Heart left ventricle (tissue), 16 donors: ENCODE measurements around the gene SHROOM1. TPM values are rescaled to one million over a fixed set of nuclear protein-coding genes. Genes with fewer than 3 reads are reported as not detected.

Experiments used
- ATAC-seq, 4 donors: fragments of 200-7000 bp; cut with Tn5 transposase; one replicate each; pipeline ENCODE4 v1.9.1; 2020 to 2022; ENCODE audit warnings: moderate library complexity in 4 of 4, mild to moderate bottlenecking in 3 of 4, moderate number of reproducible peaks in 1 of 4
- DNase-seq, 5 donors: peaks; one replicate each; pipeline ENCODE4 v3.0.0-alpha.2; 2020
- H3K27ac ChIP-seq, 12 donors: fragments of 200-600 bp; sonication (generic) in 4 of 12; one replicate each; pipeline versions ENCODE4 v1.5.0 to v1.8.0; 2016 to 2022; ENCODE audit warnings: mild to moderate bottlenecking in 2 of 12
- H3K27me3 ChIP-seq, 9 donors: fragments of 200-600 bp; sonication (generic) in 2 of 9; one replicate each; pipeline versions ENCODE4 v1.5.1 to v1.8.0; 2016 to 2022; ENCODE audit warnings: mild to moderate bottlenecking in 3 of 9
- H3K36me3 ChIP-seq, 9 donors: fragments of 200-600 bp; sonication (generic) in 2 of 9; one replicate each; pipeline versions ENCODE4 v1.5.0 to v1.8.0; 2018 to 2022; ENCODE audit warnings: mild to moderate bottlenecking in 2 of 9
- H3K4me1 ChIP-seq, 12 donors: fragments of 200-600 bp; sonication (generic) in 4 of 12; one replicate each; pipeline versions ENCODE4 v1.5.0 to v1.8.0; 2016 to 2022; ENCODE audit warnings: mild to moderate bottlenecking in 3 of 12
- H3K4me3 ChIP-seq, 12 donors: fragments of 200-600 bp; sonication (generic) in 4 of 12; one replicate each; pipeline versions ENCODE4 v1.5.0 to v1.8.0; 2017 to 2022; ENCODE audit warnings: mild to moderate bottlenecking in 9 of 12, moderate library complexity in 4 of 12
- H3K9me3 ChIP-seq, 12 donors: fragments of 200-600 bp; sonication (generic) in 4 of 12; one replicate each; pipeline versions ENCODE4 v1.5.0 to v1.8.0; 2016 to 2022; ENCODE audit warnings: mild to moderate bottlenecking in 1 of 12
- POLR2A ChIP-seq, 2 donors: fragments of 450-650 bp; IDR thresholded peaks; one replicate each; pipeline ENCODE4 v1.6.1; 2017; ENCODE audit warnings: antibody characterized with exemption in 2 of 2, mild to moderate bottlenecking in 2 of 2, moderate library complexity in 2 of 2
- WGBS, 4 donors: extraction: QIAGEN DNeasy Blood & Tissue Kit in 2 of 4; methylation state at CpG; one replicate each; pipeline versions ENCODE4 v1.1.5 to v1.1.7; 2013 to 2018; 5-methylcytosine and 5-hydroxymethylcytosine counted together
- intact Hi-C, 10 donors: fragments of 100-400 bp; cut with DNase I; formaldehyde crosslinking; loops; one replicate each; pipeline versions ENCODE4 v1.11.1 to v1.14.2; 2022
- polyA plus RNA-seq, 2 donors: library from polyadenylated mRNA; stranded (reverse); fragments of 200-250 nt; gene quantifications; one replicate each; pipeline ENCODE4 v1.2.3, GENCODE V29; 2013
- total RNA-seq, 9 donors: library from RNA; depleted of rRNA in 2 of 9; stranded (reverse); fragments of >200 nt in 2 of 9; fragmentation: NEBNext Ultra II Directional in 3 of 9; extraction: Animal tissue kit (Norgen Biotek cat#: 25700) in 3 of 9; gene quantifications; one replicate each; pipeline versions ENCODE4 v1.1.0 to v1.2.4, GENCODE V29; 2016 to 2023
- TF ChIP-seq, protein P1 (sequence below), 12 donors: fragments of 200-600 bp; sonication (generic) in 4 of 12; IDR thresholded peaks; one replicate each; pipeline versions ENCODE4 v1.5.0 to v1.8.0; 2018 to 2022; ENCODE audit warnings: antibody characterized with exemption in 12 of 12, mild to moderate bottlenecking in 5 of 12
- donor health status: ischemic (EF 13 %, LVEDD 7.1; RV severe dilation, severe dysfunction).
- donor health status: healthy with polysubstance abuse.
- donor health status: DM: no; HTN: yes; CAD: no.
- donor health status: DM: no; HTN: no; CAD: no.
- donor health status: ischemic (EF 25% LVEDD 6.9; RV normal size, moderate dysfunction).
- donor health status: ischemic (EF 25% LVEDD 5.7; RV mildly dilated, moderate dysfunction).
- donor health status: healthy.
- donor health status: DM: yes; HTN: yes; CAD: no.
- donor health status: ischemic (EF 35%, LVEDD 5.7; RV mildly dilated, moderate dysfunction).
- donor health status: nonischemic (EF 11% LVEDD 7.7; RV severe dilation, severe dysfunction).
- donor health status: DM: yes; HTN: yes; CAD: no.
- donor health status: PGD.
- donor health status: ischemic (EF 29% LVEDD 5.4; RV normal size, mild dysfunction).
- donor health status: nonischemic (EF 23%, LVEDD 6.1; RV moderate dilation, normal function).

SHROOM1 gene
- total and polyA plus RNA-seq, 11 donors, result 2.0 to 6.8 (median 4.7) TPM

DNA sequence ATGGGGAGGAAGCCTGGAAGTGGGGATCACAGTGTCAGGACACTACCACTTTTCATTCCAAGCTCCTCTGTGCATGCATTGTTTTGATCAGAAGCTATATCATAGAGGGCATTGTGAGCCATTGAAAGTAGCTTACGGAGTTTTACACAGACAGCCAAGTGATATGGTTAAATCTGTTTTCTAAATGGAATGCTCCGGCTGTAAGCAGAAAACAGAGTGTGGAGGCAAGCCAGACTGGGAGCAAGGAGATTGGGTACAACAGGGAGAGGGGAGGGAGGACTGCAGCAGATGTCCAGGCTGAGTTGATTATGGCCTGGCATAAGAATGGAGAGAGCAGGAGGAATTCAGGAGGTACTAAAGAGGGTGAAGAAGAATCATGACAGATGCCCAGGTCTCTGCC is 32.8 kb downstream of the SHROOM1 start:
- no peak for TF ChIP-seq POLR2A (IDR thresholded peaks at IDR 0.05)
- TF ChIP-seq, protein P1, sequence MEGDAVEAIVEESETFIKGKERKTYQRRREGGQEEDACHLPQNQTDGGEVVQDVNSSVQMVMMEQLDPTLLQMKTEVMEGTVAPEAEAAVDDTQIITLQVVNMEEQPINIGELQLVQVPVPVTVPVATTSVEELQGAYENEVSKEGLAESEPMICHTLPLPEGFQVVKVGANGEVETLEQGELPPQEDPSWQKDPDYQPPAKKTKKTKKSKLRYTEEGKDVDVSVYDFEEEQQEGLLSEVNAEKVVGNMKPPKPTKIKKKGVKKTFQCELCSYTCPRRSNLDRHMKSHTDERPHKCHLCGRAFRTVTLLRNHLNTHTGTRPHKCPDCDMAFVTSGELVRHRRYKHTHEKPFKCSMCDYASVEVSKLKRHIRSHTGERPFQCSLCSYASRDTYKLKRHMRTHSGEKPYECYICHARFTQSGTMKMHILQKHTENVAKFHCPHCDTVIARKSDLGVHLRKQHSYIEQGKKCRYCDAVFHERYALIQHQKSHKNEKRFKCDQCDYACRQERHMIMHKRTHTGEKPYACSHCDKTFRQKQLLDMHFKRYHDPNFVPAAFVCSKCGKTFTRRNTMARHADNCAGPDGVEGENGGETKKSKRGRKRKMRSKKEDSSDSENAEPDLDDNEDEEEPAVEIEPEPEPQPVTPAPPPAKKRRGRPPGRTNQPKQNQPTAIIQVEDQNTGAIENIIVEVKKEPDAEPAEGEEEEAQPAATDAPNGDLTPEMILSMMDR (IDR thresholded peaks at IDR 0.05), result no peak
- peaks cover 0 to 13% (median 0%) of the 10 kb centered on the region in 9 donors for H3K27me3 ChIP-seq
- H3K36me3 ChIP-seq, result no peaks in the 10 kb centered on the region
- H3K4me1 ChIP-seq, result peaks cover 0 to 5% (median 0%) of the 10 kb centered on the region in 12 donors
- H3K27ac ChIP-seq, result no peak overlapping the region
- H3K9me3 ChIP-seq, result no peaks in the 10 kb centered on the region
- no peak overlapping the region for H3K4me3 ChIP-seq
- DNase-seq (no peak), ATAC-seq (peak in 1 of 4 donors; percentile 38)
- intact Hi-C loops, result no loop called here
- 28 to 61% (median 43%) methylated on average over 2 of the region's 2 CpGs for WGBS, 4 donors

DNA sequence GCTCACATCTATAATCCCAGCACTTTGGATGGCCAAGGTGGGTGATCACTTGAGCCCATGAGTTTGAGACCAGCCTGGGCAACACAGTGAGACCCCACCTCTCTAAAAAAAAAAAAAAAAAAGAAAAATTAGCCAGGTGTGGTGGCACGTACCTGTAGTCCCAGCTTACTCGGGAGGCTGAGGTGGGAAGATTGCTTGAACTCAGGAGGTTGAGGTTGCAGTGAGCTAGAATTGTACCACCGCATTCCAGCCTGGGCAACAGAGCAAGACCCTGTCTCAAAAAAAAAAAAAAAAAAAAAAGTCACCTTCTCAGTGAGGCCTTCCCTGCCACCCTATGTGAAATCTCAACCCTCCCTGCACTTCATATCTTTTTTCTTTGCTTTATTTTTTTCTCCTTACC is 39.4 kb downstream of the SHROOM1 start:
- no peak for TF ChIP-seq POLR2A (IDR thresholded peaks at IDR 0.05)
- TF ChIP-seq, protein P1 (IDR thresholded peaks at IDR 0.05), result no peak
- Histone ChIP-seq H3K9me3 (no peaks in the 10 kb centered on the region), H3K4me1 (peaks cover 0 to 7% (median 0%) of the 10 kb centered on the region in 12 donors), H3K27ac (no peak overlapping the region), H3K36me3 (no peaks in the 10 kb centered on the region), H3K27me3 (no peaks in the 10 kb centered on the region), H3K4me3 (no peak overlapping the region)
- intact Hi-C loops, result no loop called here
- ATAC-seq, result no peak
- DNase-seq, result no peak
- WGBS, 4 donors, result 93 to 98% (median 95%) methylated on average over 3 of the region's 3 CpGs

DNA sequence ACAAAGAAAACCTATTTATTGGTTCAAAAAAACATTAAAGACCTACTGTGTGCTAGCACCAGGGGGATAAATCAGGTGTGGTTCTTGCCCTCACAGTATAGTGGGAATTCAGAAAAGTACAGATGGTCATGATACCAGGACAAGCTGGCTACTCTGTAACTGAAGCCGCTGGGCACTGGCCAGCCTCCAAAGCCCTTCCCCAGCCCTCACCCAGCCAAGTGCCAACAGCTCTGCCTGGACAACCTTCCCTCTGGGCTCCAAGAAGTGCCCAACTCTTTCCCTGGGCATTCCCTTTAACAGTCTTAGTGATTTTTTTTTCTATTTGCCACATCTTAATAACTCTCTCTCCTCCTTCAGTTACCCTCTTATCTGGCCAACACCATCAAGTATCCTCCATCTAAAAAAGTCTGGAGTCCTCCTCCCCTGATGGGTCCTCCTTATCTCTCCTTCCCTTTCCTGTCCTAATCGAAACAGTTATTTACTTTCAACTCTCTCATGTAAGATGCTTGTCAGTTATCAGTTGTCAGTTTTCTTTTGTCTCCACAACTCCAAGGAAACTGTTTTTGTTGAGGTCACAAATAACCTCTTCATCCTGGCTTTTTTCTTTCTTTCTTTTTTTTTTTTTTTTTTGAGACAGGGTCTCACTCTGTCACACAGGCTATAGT is 40.1 kb downstream of the SHROOM1 start:
- DNase-seq (no peak), ATAC-seq (peak in 1 of 4 donors; percentile 24)
- Histone ChIP-seq H3K4me1 (peaks cover 0 to 7% (median 0%) of the 10 kb centered on the region in 12 donors), H3K27ac (no peak overlapping the region), H3K4me3 (no peak overlapping the region), H3K9me3 (no peaks in the 10 kb centered on the region), H3K27me3 (no peaks in the 10 kb centered on the region), H3K36me3 (no peaks in the 10 kb centered on the region)
- no peak for TF ChIP-seq POLR2A (IDR thresholded peaks at IDR 0.05)
- TF ChIP-seq, protein P1 (IDR thresholded peaks at IDR 0.05), result no peak
- WGBS, 4 donors, result 35 to 56% (median 46%) methylated on average over 2 of the region's 2 CpGs
- intact Hi-C loops, result no loop called here

DNA sequence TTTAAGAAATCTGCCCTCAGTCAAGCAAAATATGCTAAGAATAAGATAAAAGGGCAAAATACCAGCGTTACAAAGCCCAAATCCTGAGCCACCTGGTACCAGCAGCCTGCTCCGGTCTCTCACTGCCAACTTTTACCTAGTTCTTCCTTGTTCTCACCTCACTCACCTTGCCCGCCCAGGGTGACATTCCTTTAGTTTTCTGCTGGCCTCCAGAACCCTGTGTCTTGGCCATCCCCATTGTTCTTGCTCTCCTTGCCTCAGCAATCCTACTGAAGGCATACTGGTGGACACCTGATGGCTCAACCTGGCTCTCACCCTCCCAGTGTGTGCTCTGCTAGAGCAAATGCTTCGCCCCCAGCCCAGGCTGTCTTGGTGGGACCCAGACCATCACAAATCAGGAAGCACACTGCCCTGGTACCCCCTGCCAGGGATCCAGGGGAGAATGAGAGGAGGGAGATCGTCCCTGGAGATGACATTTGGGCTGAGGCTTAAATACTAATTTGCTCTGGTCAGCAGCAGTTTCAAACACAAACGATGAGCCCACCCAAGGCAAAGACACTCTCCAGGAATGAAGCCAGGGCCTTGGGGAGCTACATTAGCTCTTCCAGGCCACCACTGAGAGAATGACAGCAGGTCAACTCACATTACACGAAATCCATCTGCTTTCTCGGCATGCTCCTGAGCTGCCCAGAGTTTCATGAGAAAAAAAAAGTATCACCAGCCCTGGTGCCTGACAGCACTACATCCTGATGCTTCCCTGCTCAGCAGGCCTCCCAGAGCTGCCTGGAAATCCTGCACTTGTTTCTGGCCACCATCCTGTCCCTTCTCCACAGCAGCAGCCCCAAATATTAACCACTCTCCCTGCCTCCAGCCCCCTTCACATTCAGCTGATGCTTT is 41.2 kb downstream of the SHROOM1 start:
- intact Hi-C loops, result no loop called here
- Histone ChIP-seq H3K36me3 (no peaks in the 10 kb centered on the region), H3K27me3 (no peaks in the 10 kb centered on the region), H3K4me3 (no peak overlapping the region), H3K27ac (no peak overlapping the region), H3K9me3 (no peaks in the 10 kb centered on the region), H3K4me1 (peaks cover 0 to 7% (median 0%) of the 10 kb centered on the region in 12 donors)
- WGBS, 4 donors, result 83 to 93% (median 85%) methylated on average over 8 of the region's 8 CpGs
- no peak for ATAC-seq
- no peak for DNase-seq
- TF ChIP-seq, protein P1 (IDR thresholded peaks at IDR 0.05), result no peak
- TF ChIP-seq POLR2A (IDR thresholded peaks at IDR 0.05), result no peak
